ENCODE results near the gene BEST1.

BEST1 gene

DNA sequence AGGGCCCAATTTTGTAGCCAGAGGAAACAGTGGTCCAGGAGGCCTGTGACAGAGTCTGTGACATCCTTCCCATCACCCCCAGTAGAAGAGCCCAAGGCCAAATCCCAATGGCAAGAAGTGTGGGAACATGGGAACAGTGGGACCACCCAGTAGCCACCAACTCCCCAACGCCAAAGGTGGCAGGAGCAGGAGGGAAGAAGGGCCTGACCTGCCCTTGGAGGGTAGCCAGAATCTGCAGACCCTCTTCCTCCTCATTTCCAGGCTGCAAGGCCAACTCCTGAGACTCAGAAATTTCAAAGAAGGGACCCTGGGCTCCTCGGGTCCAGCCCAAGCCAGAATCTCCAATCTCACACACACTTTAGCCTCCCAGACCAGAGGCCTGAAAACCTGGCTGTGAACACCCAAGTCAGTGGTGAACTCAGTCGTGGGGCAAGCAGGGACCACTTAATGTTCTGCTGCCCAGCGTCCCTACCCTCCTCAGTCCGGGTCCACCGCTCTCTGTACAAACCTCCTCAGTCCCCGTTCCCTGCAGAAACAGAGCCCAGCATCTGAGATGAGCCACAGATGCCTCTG lies 38.9 kb upstream of the BEST1 start:
- TF ChIP-seq, protein P1, sequence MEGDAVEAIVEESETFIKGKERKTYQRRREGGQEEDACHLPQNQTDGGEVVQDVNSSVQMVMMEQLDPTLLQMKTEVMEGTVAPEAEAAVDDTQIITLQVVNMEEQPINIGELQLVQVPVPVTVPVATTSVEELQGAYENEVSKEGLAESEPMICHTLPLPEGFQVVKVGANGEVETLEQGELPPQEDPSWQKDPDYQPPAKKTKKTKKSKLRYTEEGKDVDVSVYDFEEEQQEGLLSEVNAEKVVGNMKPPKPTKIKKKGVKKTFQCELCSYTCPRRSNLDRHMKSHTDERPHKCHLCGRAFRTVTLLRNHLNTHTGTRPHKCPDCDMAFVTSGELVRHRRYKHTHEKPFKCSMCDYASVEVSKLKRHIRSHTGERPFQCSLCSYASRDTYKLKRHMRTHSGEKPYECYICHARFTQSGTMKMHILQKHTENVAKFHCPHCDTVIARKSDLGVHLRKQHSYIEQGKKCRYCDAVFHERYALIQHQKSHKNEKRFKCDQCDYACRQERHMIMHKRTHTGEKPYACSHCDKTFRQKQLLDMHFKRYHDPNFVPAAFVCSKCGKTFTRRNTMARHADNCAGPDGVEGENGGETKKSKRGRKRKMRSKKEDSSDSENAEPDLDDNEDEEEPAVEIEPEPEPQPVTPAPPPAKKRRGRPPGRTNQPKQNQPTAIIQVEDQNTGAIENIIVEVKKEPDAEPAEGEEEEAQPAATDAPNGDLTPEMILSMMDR (IDR thresholded peaks at IDR 0.05; ENCODE audit: low read depth, low read length), result no peak
- no peak for DNase-seq (ENCODE audit: low read depth, low spot score)
- H3K4me3 ChIP-seq (ENCODE audit: low read depth, low read length), result no peak overlapping the region
- in situ Hi-C loops (cut with HindIII; ENCODE audit: low sequenced_read_pairs), result no loop called here

DNA sequence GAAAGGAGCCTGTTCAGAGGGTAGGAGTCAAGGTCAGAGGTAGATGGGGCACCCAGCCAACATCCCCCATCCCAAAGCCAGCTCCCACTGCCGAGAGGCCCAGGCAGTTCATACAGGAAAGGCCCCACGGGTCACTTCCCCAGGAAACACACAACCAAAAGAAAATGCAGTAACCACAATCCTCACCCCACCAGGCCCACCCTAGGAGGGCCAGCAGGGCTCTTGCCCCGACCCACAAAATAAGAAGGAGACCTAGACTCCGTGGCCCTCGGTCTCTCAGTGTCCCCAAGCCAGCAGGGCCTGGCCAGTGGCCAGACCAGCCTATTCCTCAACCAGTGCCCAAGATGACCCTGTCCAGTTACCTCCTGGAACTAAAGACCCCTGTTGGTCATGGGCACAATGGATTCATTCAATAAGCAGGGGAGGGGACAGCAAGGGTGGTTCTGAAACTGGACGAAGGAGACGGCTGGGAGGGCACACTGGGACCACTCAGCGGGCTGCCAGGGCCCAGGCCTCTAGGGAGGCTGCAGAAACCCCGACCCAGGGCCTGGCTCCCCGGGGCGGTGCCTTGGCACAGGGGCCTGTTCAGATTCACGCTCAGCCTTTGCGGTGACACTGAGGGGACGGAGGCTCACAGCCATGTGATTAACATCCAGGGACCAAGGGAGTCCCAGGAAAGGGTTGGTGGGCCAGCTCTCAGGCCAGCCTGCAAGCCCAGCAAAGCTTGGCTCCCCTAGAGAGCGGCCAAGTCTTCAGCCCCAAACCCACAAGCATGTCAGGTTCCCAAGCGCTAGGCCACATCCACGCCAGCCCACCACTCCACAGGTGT lies 38.2 kb upstream of the BEST1 start:
- TF ChIP-seq, protein P1 (IDR thresholded peaks at IDR 0.05; ENCODE audit: low read depth, low read length), result no peak
- no peak for DNase-seq (ENCODE audit: low read depth, low spot score)
- no peak overlapping the region for H3K4me3 ChIP-seq (ENCODE audit: low read depth, low read length)
- in situ Hi-C loops (cut with HindIII; ENCODE audit: low sequenced_read_pairs), result no loop called here

DNA sequence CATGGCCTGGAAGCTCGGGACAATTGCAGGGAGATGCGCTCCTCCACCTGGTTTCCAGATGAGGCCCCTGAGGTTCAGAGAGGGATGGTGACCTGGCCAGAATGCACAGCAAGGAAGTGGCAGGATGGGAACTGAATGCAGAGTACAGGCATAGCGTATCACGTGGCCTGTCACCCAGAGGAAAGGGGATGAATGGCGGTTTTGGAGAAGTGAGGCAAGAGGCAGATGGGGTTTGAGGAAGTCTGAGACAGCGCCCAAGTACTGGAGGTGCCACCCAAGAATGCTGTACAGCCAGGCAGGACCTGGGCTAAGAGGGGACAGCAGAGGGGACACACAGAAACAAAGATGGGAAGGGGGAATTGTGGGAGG lies 37.6 kb upstream of the BEST1 start:
- no peak overlapping the region for H3K4me3 ChIP-seq (ENCODE audit: low read depth, low read length)
- TF ChIP-seq, protein P1 (IDR thresholded peaks at IDR 0.05; ENCODE audit: low read depth, low read length), result no peak
- in situ Hi-C loops (cut with HindIII; ENCODE audit: low sequenced_read_pairs), result no loop called here
- no peak for DNase-seq (ENCODE audit: low read depth, low spot score)

DNA sequence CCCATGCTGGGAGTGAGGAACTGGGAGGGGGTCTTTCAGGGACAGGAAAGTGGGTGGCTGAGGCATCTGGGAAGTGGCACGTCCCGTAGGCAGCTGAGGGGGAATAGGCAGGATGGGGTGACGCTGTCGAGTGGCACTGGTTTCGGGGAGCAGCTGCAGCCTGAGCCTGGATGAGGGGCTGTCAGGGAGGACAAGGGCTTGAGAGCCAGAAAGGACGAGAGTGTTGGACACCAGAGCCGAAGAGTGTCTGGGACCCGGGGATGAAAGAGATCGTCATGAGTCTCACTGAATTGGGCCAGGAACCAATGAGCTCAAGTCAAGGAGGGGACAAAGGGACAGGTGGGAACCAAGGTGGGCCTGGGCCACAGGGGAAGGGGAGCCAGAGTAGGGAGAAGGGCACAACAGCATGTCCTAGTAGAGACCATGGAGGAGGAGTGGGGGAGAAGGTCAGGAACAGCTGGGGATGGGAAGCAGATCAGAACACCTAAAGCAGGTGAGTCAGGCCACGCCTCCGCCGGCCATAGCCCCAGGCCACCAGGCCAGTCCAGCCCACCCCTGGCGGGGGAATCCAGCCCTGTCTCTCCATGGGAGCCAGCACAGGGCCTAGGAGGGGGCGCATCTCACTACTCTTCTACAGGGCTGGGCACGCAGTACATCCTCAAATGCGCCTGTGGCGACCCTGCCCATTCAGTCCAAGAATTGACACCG lies 37.0 kb upstream of the BEST1 start:
- TF ChIP-seq, protein P1 (IDR thresholded peaks at IDR 0.05; ENCODE audit: low read depth, low read length), result no peak
- no peak overlapping the region for H3K4me3 ChIP-seq (ENCODE audit: low read depth, low read length)
- in situ Hi-C loops (cut with HindIII; ENCODE audit: low sequenced_read_pairs), result no loop called here
- DNase-seq (ENCODE audit: low read depth, low spot score), result no peak

DNA sequence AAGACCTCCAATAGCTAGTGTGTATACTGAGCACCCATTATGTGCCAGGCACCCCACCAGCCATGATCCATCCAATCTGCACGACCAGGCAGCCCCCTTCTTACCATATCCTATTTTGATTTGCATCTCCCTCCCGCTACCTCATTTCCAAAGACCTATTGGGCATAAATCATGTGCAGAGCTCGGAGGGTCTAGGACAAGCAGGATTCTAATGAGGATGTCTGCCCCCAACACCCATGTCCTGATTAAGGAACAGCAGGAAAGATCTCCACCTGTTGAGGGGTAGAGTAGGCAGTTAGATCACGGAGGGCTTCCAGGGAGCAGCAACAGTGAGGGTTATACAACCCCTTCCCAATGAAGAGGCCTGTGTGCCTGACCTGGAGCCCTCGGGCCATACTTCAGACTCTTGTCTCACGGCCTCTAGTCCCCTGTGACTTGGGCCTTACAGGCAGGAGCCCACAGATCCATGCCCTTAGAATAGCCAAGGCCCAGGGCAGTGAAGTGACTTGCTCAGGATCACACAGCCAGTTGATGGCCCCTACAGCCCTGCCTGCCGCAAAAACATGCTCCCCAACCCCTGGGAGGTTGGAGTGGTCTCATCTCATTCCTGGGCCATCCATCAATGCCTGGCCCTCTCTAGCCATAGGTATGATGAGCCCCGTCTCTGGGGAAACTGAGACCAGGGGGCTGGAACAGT lies 36.3 kb upstream of the BEST1 start:
- no peak for DNase-seq (ENCODE audit: low read depth, low spot score)
- in situ Hi-C loops (cut with HindIII; ENCODE audit: low sequenced_read_pairs), result no loop called here
- no peak overlapping the region for H3K4me3 ChIP-seq (ENCODE audit: low read depth, low read length)
- TF ChIP-seq, protein P1 (IDR thresholded peaks at IDR 0.05; ENCODE audit: low read depth, low read length), result no peak

DNA sequence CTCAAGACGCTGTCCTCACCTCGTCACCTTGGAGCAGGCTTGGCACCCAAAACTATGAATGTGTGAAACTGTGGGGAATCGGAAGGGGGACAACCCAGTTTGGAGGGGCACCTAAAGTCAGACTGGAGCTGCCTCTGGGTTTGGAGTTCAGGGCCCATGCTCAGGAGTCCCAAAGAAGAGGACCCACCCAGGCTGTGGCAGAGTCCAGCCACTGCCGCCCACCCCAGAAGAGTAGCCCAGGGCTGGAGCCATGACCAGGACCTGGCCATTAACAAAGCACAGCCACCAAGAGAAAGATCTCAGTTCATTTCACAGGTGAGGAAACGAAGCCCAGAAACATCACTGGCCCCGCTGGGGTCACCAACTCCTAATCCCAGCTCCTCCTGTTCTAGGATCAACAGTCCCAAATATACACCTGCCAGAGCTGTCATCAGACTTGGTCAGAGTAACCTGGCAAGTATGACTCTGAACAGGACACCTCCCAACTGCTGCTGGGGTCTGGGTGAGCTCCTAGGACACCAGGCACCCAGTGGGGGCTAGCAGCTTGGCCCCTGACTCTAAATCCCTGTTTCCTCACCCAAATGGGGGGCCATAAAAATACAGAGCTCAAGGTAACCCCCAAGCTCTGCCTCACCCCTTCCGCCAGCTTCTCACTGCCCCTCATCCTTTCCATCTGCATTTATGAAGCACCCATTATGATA lies 35.5 kb upstream of the BEST1 start:
- no peak overlapping the region for H3K4me3 ChIP-seq (ENCODE audit: low read depth, low read length)
- DNase-seq (ENCODE audit: low read depth, low spot score), result no peak
- in situ Hi-C loops (cut with HindIII; ENCODE audit: low sequenced_read_pairs), result no loop called here
- TF ChIP-seq, protein P1 (IDR thresholded peaks at IDR 0.05; ENCODE audit: low read depth, low read length), result no peak

Data from astrocyte of the spinal cord (primary cell).